Kidney (tissue), 14 donors: ENCODE data around the gene TM4SF18. TPM values are rescaled to one million over a fixed set of nuclear protein-coding genes. Genes with fewer than 3 reads are reported as not detected.

Source experiments
- DNase-seq, 5 donors: peaks; one replicate each; pipeline ENCODE4 v3.0.0-alpha.2; 2013 to 2020
- FAIRE-seq: peaks from 2 replicates; lab custom pipeline; 2012; peaks lifted over from hg19 to GRCh38; lab: Jason Lieb, UNC
- H3K27ac ChIP-seq, 2 donors: one replicate each; pipeline ENCODE4 v1.7.0; 2013; ENCODE audit warnings: low read depth in 2 of 2, low read length in 2 of 2, inconsistent platforms in 1 of 2
- H3K27me3 ChIP-seq: one replicate; pipeline ENCODE4 v1.7.1; 2013; ENCODE audit warnings: low read length, inconsistent platforms; ENCODE audit not compliant: control insufficient read depth, insufficient read depth
- H3K36me3 ChIP-seq, 3 donors: one replicate each; pipeline versions ENCODE4 v1.7.0 to v1.7.1; 2013; ENCODE audit warnings: low read length in 3 of 3, control low read depth in 1 of 3, inconsistent platforms in 1 of 3; ENCODE audit not compliant: insufficient read depth in 3 of 3, control insufficient read depth in 2 of 3
- H3K4me1 ChIP-seq, 3 donors: one replicate each; pipeline versions ENCODE4 v1.7.0 to v1.7.1; 2013; ENCODE audit warnings: low read length in 3 of 3, inconsistent platforms in 1 of 3, low read depth in 1 of 3; ENCODE audit not compliant: control insufficient read depth in 2 of 3, insufficient read depth in 2 of 3
- H3K4me3 ChIP-seq, 3 donors: one replicate each; pipeline versions ENCODE4 v1.7.0 to v1.8.1; 2013; ENCODE audit warnings: low read length in 3 of 3, control low read depth in 1 of 3, inconsistent platforms in 1 of 3
- H3K9ac ChIP-seq, 3 donors: one replicate each; pipeline versions ENCODE4 v1.7.0 to v1.7.1; 2013; ENCODE audit warnings: low read length in 3 of 3, control low read depth in 1 of 3, inconsistent platforms in 1 of 3
- H3K9me3 ChIP-seq, 3 donors: one replicate each; pipeline versions ENCODE4 v1.7.0 to v1.7.1; 2013; ENCODE audit warnings: low read length in 3 of 3, control low read depth in 1 of 3, inconsistent platforms in 1 of 3; ENCODE audit not compliant: control insufficient read depth in 2 of 3, insufficient read depth in 1 of 3
- CTCF ChIP-seq: IDR thresholded peaks from 3 replicates; pipeline ENCODE4 v1.5.1; 2012; ENCODE audit warnings: mild to moderate bottlenecking, moderate library complexity, borderline replicate concordance; ENCODE audit not compliant: insufficient read depth; ENCODE audit errors: extremely low read depth
- intact Hi-C: fragments of 100-400 bp; cut with DNase I; formaldehyde crosslinking; loops from one replicate; pipeline ENCODE4 v1.11.1; 2022
- polyA plus RNA-seq: library from polyadenylated mRNA; stranded (reverse); fragments of 350-450 nt; fragmentation: Illumina TruSeq; extraction: RNeasy Lipid Tissue Mini Kit (QIAGEN cat#74804); gene quantifications from one replicate; pipeline ENCODE4 v1.2.3, GENCODE V29; 2014; ENCODE audit warnings: low read depth, low replicate concordance; ENCODE audit not compliant: insufficient read depth
- total RNA-seq: library from RNA; stranded (reverse); fragmentation: NEBNext Ultra II Directional; extraction: Animal tissue kit (Norgen Biotek cat#: 25700); gene quantifications from one replicate; pipeline ENCODE4 v1.2.1, GENCODE V29; 2021
- donor health status: control.
- donor health status: control.
- donor health status: control.
- donor health status: control.
- donor health status: control.
- donor health status: DM: yes; HTN: yes; CAD: no.
- donor health status: Normal renal cell carcinoma (clear cell type).

TM4SF18 gene
- total and polyA plus RNA-seq, 2 donors from 2014 or later: 14.2 to 19.7 TPM

- no peak for FAIRE-seq
Observed at GRCh38 chr3:149321640-149322039, 11.8 kb downstream of the TM4SF18 start.

GRCh38 chr3:149321136-149321535 lies 12.3 kb downstream of the TM4SF18 start:
- Histone ChIP-seq H3K27ac (no peak overlapping the region), H3K4me3 (no peak overlapping the region)

More at GRCh38 chr3:149321640-149322039, 11.8 kb downstream of the TM4SF18 start:
- Histone ChIP-seq H3K9me3 (no peaks in the 10 kb centered on the region), H3K36me3 (no peaks in the 10 kb centered on the region), H3K9ac (no peak overlapping the region), H3K4me3 (no peak overlapping the region), H3K4me1 (peaks cover 2 to 7% (median 3%) of the 10 kb centered on the region in 3 donors), H3K27ac (no peak overlapping the region), H3K27me3 (no peaks in the 10 kb centered on the region)
- intact Hi-C loops: no loop called here
- DNase-seq: no peak
- no peak for TF ChIP-seq CTCF

GRCh38 chr3:149319750-149320149 lies 13.7 kb downstream of the TM4SF18 start:
- no peaks in the 10 kb centered on the region for H3K36me3 ChIP-seq
- no peak for FAIRE-seq
- TF ChIP-seq CTCF: no peak

More at GRCh38 chr3:149321136-149321535, 12.3 kb downstream of the TM4SF18 start:
- DNase-seq (no peak), FAIRE-seq (no peak)
- Histone ChIP-seq H3K9ac (no peak overlapping the region), H3K27me3 (no peaks in the 10 kb centered on the region), H3K36me3 (no peaks in the 10 kb centered on the region), H3K4me1 (peaks cover 3 to 12% (median 7%) of the 10 kb centered on the region in 3 donors), H3K9me3 (no peaks in the 10 kb centered on the region)
- intact Hi-C loops: no loop called here
- TF ChIP-seq CTCF: no peak

GRCh38 chr3:149317072-149317471 lies 16.4 kb downstream of the TM4SF18 start:
- Histone ChIP-seq H3K27ac (no peak overlapping the region), H3K27me3 (no peaks in the 10 kb centered on the region), H3K9ac (no peak overlapping the region), H3K9me3 (no peaks in the 10 kb centered on the region), H3K36me3 (no peaks in the 10 kb centered on the region), H3K4me1 (peaks cover 3 to 24% (median 14%) of the 10 kb centered on the region in 3 donors), H3K4me3 (no peak overlapping the region)
- FAIRE-seq (no peak), DNase-seq (no peak)
- intact Hi-C loops: no loop called here
- no peak for TF ChIP-seq CTCF

More at GRCh38 chr3:149319750-149320149, 13.7 kb downstream of the TM4SF18 start:
- peak overlapping the region in 1 of 2 donors; percentile 41 for H3K27ac ChIP-seq
- intact Hi-C loops: no loop called here
- no peaks in the 10 kb centered on the region for H3K9me3 ChIP-seq
- H3K4me1 ChIP-seq: peaks cover 3 to 20% (median 14%) of the 10 kb centered on the region in 3 donors
- no peak for DNase-seq
- no peak overlapping the region for H3K4me3 ChIP-seq
- H3K9ac ChIP-seq: no peak overlapping the region
- H3K27me3 ChIP-seq: no peaks in the 10 kb centered on the region
